ENCODE data around the gene PALD1. TPM values are rescaled to one million over a fixed set of nuclear protein-coding genes. Genes with fewer than 3 reads are reported as not detected.

Gene PALD1
- total and polyA plus RNA-seq, 2 experiments from 2014 or later: 11.9 to 58.2 TPM

GRCh38 chr10:70509757-70510147, 31.2 kb downstream of the PALD1 start:
- no peak for ATAC-seq
- H3K27ac ChIP-seq (ENCODE audit: low read depth): no peak overlapping the region
- H3K27me3 ChIP-seq (ENCODE audit: insufficient read depth): no peaks in the 10 kb centered on the region
- Mint-ChIP-seq H3K9me3 (no peaks in the 10 kb centered on the region), H3K27me3 (ENCODE audit: insufficient read depth, low read depth, poor library complexity) (peaks cover 15% of the 10 kb centered on the region), H3K4me3 (no peak overlapping the region), H3K36me3 (ENCODE audit: low read depth) (no peaks in the 10 kb centered on the region), H3K4me1 (peaks cover 52% of the 10 kb centered on the region), H3K27ac (no peak overlapping the region)
- H3K79me2 ChIP-seq (replicated peaks; ENCODE audit: insufficient read depth): peaks cover 6% of the 10 kb centered on the region
- DNase-seq (ENCODE audit: low spot score): no peak
- H3K4me3 ChIP-seq: no peak overlapping the region
- TF ChIP-seq NANOG (IDR thresholded peaks at IDR 0.05; ENCODE audit: borderline replicate concordance) (no peak), ZNF462 (CRISPR knock-in tag; IDR thresholded peaks at IDR 0.05) (no peak), STAT1 (IDR thresholded peaks at IDR 0.05; ENCODE audit: unreplicated experiment) (no peak), ZNF331 (CRISPR knock-in tag; IDR thresholded peaks at IDR 0.05; ENCODE audit: low read depth) (no peak), CREB1 (CRISPR knock-in tag; IDR thresholded peaks at IDR 0.05; ENCODE audit: low read depth) (no peak), POLR2AphosphoS5 (IDR thresholded peaks at IDR 0.05; ENCODE audit: low read depth) (no peak), EZH2 (IDR thresholded peaks at IDR 0.05; ENCODE audit: low read depth, unreplicated experiment) (no peak), CTCF (conservative IDR thresholded peaks at IDR 0.05; ENCODE audit: low read depth in 2 of 2) (no peak), ZNF114 (CRISPR knock-in tag; IDR thresholded peaks at IDR 0.05) (no peak), EZH2phosphoT487 (IDR thresholded peaks at IDR 0.05; ENCODE audit: unreplicated experiment) (no peak), JUNB (IDR thresholded peaks at IDR 0.05; ENCODE audit: unreplicated experiment) (no peak)
- TF ChIP-seq, protein P1, sequence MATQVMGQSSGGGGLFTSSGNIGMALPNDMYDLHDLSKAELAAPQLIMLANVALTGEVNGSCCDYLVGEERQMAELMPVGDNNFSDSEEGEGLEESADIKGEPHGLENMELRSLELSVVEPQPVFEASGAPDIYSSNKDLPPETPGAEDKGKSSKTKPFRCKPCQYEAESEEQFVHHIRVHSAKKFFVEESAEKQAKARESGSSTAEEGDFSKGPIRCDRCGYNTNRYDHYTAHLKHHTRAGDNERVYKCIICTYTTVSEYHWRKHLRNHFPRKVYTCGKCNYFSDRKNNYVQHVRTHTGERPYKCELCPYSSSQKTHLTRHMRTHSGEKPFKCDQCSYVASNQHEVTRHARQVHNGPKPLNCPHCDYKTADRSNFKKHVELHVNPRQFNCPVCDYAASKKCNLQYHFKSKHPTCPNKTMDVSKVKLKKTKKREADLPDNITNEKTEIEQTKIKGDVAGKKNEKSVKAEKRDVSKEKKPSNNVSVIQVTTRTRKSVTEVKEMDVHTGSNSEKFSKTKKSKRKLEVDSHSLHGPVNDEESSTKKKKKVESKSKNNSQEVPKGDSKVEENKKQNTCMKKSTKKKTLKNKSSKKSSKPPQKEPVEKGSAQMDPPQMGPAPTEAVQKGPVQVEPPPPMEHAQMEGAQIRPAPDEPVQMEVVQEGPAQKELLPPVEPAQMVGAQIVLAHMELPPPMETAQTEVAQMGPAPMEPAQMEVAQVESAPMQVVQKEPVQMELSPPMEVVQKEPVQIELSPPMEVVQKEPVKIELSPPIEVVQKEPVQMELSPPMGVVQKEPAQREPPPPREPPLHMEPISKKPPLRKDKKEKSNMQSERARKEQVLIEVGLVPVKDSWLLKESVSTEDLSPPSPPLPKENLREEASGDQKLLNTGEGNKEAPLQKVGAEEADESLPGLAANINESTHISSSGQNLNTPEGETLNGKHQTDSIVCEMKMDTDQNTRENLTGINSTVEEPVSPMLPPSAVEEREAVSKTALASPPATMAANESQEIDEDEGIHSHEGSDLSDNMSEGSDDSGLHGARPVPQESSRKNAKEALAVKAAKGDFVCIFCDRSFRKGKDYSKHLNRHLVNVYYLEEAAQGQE (IDR thresholded peaks at IDR 0.05; ENCODE audit: unreplicated experiment): no peak
- TF ChIP-seq, protein P2, sequence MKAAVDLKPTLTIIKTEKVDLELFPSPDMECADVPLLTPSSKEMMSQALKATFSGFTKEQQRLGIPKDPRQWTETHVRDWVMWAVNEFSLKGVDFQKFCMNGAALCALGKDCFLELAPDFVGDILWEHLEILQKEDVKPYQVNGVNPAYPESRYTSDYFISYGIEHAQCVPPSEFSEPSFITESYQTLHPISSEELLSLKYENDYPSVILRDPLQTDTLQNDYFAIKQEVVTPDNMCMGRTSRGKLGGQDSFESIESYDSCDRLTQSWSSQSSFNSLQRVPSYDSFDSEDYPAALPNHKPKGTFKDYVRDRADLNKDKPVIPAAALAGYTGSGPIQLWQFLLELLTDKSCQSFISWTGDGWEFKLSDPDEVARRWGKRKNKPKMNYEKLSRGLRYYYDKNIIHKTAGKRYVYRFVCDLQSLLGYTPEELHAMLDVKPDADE (IDR thresholded peaks at IDR 0.05): no peak
- no peak overlapping the region for H3K4me2 ChIP-seq
- H3K4me1 ChIP-seq (ENCODE audit: insufficient read depth): peaks cover 17% of the 10 kb centered on the region
- H4K20me1 ChIP-seq (replicated peaks; ENCODE audit: insufficient read depth): peaks cover 4% of the 10 kb centered on the region; the same call in 1 of the 2 replicates
- H3K36me3 ChIP-seq (ENCODE audit: insufficient read depth): no peaks in the 10 kb centered on the region
- 0 out of 2 replicates have a peak, but pooled peaks cover 9% of the 10 kb centered on the region for H3F3A ChIP-seq (replicated peaks; ENCODE audit: low read depth)
- no peak overlapping the region for H2AFZ ChIP-seq
- no peaks in the 10 kb centered on the region for H3K9me2 ChIP-seq (ENCODE audit: insufficient read depth)
